ENCODE data around the gene COL23A1. TPM values are rescaled to one million over a fixed set of nuclear protein-coding genes. Genes with fewer than 3 reads are reported as not detected.

COL23A1 gene
- total RNA-seq, 1 donor from 2014 or later = 2.9 TPM

GRCh38 chr5:178413988-178414387 lies 176.2 kb downstream of the COL23A1 start:
- H3K36me3 Mint-ChIP-seq (ENCODE audit: unreplicated experiment) = peaks cover 11% of the 10 kb centered on the region
- H3K4me1 Mint-ChIP-seq (ENCODE audit: low read depth, unreplicated experiment) = peaks cover 17% of the 10 kb centered on the region
- no peak for TF ChIP-seq CTCF (IDR thresholded peaks at IDR 0.05; ENCODE audit: partially characterized antibody, unreplicated experiment)
- H3K27me3 Mint-ChIP-seq (ENCODE audit: unreplicated experiment) = peaks cover 6% of the 10 kb centered on the region
- H3K27ac Mint-ChIP-seq (ENCODE audit: unreplicated experiment) = peak overlapping the region; percentile 79
- peaks cover 5% of the 10 kb centered on the region for H3K9me3 Mint-ChIP-seq (ENCODE audit: unreplicated experiment)
- DNase-seq = no peak
- H3K4me3 Mint-ChIP-seq (ENCODE audit: unreplicated experiment) = no peak overlapping the region

GRCh38 chr5:178411083-178411482 lies 179.1 kb downstream of the COL23A1 start:
- TF ChIP-seq CTCF (IDR thresholded peaks at IDR 0.05; ENCODE audit: partially characterized antibody, unreplicated experiment) = no peak
- H3K4me1 Mint-ChIP-seq (ENCODE audit: low read depth, unreplicated experiment) = peaks cover 9% of the 10 kb centered on the region
- no peak overlapping the region for H3K4me3 Mint-ChIP-seq (ENCODE audit: unreplicated experiment)
- H3K9me3 Mint-ChIP-seq (ENCODE audit: unreplicated experiment) = peaks cover 9% of the 10 kb centered on the region
- no peak overlapping the region for H3K27ac Mint-ChIP-seq (ENCODE audit: unreplicated experiment)
- H3K36me3 Mint-ChIP-seq (ENCODE audit: unreplicated experiment) = peaks cover 31% of the 10 kb centered on the region
- DNase-seq = no peak
- peaks cover 6% of the 10 kb centered on the region for H3K27me3 Mint-ChIP-seq (ENCODE audit: unreplicated experiment)

GRCh38 chr5:178407646-178408045 lies 182.5 kb downstream of the COL23A1 start:
- no peak for DNase-seq
- no peak overlapping the region for H3K27ac Mint-ChIP-seq (ENCODE audit: unreplicated experiment)
- no peak overlapping the region for H3K4me3 Mint-ChIP-seq (ENCODE audit: unreplicated experiment)
- H3K4me1 Mint-ChIP-seq (ENCODE audit: low read depth, unreplicated experiment) = peaks cover 7% of the 10 kb centered on the region
- peaks cover 2% of the 10 kb centered on the region for H3K27me3 Mint-ChIP-seq (ENCODE audit: unreplicated experiment)
- peaks cover 40% of the 10 kb centered on the region for H3K36me3 Mint-ChIP-seq (ENCODE audit: unreplicated experiment)
- H3K9me3 Mint-ChIP-seq (ENCODE audit: unreplicated experiment) = peaks cover 4% of the 10 kb centered on the region
- TF ChIP-seq CTCF (IDR thresholded peaks at IDR 0.05; ENCODE audit: partially characterized antibody, unreplicated experiment) = no peak

GRCh38 chr5:178404987-178405386 lies 185.2 kb downstream of the COL23A1 start:
- H3K4me3 Mint-ChIP-seq (ENCODE audit: unreplicated experiment) = peak overlapping the region; percentile 11
- H3K36me3 Mint-ChIP-seq (ENCODE audit: unreplicated experiment) = peaks cover 40% of the 10 kb centered on the region
- no peak for DNase-seq
- H3K4me1 Mint-ChIP-seq (ENCODE audit: low read depth, unreplicated experiment) = peaks cover 14% of the 10 kb centered on the region
- peaks cover 5% of the 10 kb centered on the region for H3K9me3 Mint-ChIP-seq (ENCODE audit: unreplicated experiment)
- no peak overlapping the region for H3K27ac Mint-ChIP-seq (ENCODE audit: unreplicated experiment)
- H3K27me3 Mint-ChIP-seq (ENCODE audit: unreplicated experiment) = peaks cover 5% of the 10 kb centered on the region
- TF ChIP-seq CTCF (IDR thresholded peaks at IDR 0.05; ENCODE audit: partially characterized antibody, unreplicated experiment) = no peak

- H3K4me3 Mint-ChIP-seq (ENCODE audit: unreplicated experiment) = no peak overlapping the region
- DNase-seq = no peak
- H3K27ac Mint-ChIP-seq (ENCODE audit: unreplicated experiment) = no peak overlapping the region
- H3K9me3 Mint-ChIP-seq (ENCODE audit: unreplicated experiment) = peaks cover 12% of the 10 kb centered on the region
- peaks cover 11% of the 10 kb centered on the region for H3K27me3 Mint-ChIP-seq (ENCODE audit: unreplicated experiment)
- peaks cover 22% of the 10 kb centered on the region for H3K4me1 Mint-ChIP-seq (ENCODE audit: low read depth, unreplicated experiment)
- H3K36me3 Mint-ChIP-seq (ENCODE audit: unreplicated experiment) = peaks cover 33% of the 10 kb centered on the region
- no peak for TF ChIP-seq CTCF (IDR thresholded peaks at IDR 0.05; ENCODE audit: partially characterized antibody, unreplicated experiment)
Measured at GRCh38 chr5:178403956-178404600, 186.1 kb downstream of the COL23A1 start.

Data from glutamatergic neuron (in vitro differentiated cells).